ENCODE measurements around the gene SSUH2. TPM values are rescaled to one million over a fixed set of nuclear protein-coding genes. Genes with fewer than 3 reads are reported as not detected.

Gene SSUH2
- total and polyA plus RNA-seq, 2 of the 4 experiments (the other 2 are of a cell fraction), result 0.10 TPM; not detected in 1

GRCh38 chr3:8637348-8637747 is 7.2 kb downstream of the SSUH2 start:
- Histone ChIP-seq H3K27ac (ENCODE audit: insufficient read depth, low read length) (no peak overlapping the region), H3K9ac (ENCODE audit: low read depth, low read length) (no peak overlapping the region), H2BK120ac (ENCODE audit: low read depth, low read length) (no peak overlapping the region), H3K23ac (ENCODE audit: low read depth, low read length) (no peak overlapping the region), H2AFZ (replicated peaks; ENCODE audit: low read length, poor library complexity) (no peak overlapping the region), H4K8ac (ENCODE audit: low read depth in 2 of 2, low read length in 2 of 2) (no peak overlapping the region), H4K20me1 (ENCODE audit: insufficient read depth, low read length) (no peaks in the 10 kb centered on the region), H3K14ac (replicated peaks; ENCODE audit: low read depth, low read length) (no peak overlapping the region), H3K4ac (ENCODE audit: low read depth, low read length) (no peak overlapping the region), H3K4me3 (ENCODE audit: insufficient read depth, low read depth, low read length) (no peak overlapping the region), H2AK5ac (ENCODE audit: low read depth, low read length) (no peak overlapping the region), H4K5ac (ENCODE audit: low read depth, low read length) (no peak overlapping the region), H3K9me1 (ENCODE audit: insufficient read depth, low read length) (no peaks in the 10 kb centered on the region), H3K4me2 (ENCODE audit: low read depth, low read length) (no peak overlapping the region), H3K79me1 (ENCODE audit: low read depth in 1 of 2, low read length in 2 of 2) (no peaks in the 10 kb centered on the region), H3K9me3 (ENCODE audit: control insufficient read depth, insufficient read depth, low read length) (peaks cover 7% of the 10 kb centered on the region), H4K91ac (ENCODE audit: insufficient read depth, low read depth, low read length) (no peak overlapping the region), H2BK15ac (ENCODE audit: low read depth, low read length) (no peak overlapping the region), H3K56ac (ENCODE audit: extremely low read depth, insufficient read depth, low read length) (no peak overlapping the region), H3K27me3 (ENCODE audit: control insufficient read depth, insufficient read depth, low read length) (peaks cover 24% of the 10 kb centered on the region), H3K36me3 (ENCODE audit: control insufficient read depth, insufficient read depth, low read length) (no peaks in the 10 kb centered on the region), H2BK20ac (ENCODE audit: low read depth, low read length) (no peak overlapping the region), H3K18ac (ENCODE audit: low read depth, low read length) (no peak overlapping the region), H2AK9ac (replicated peaks; ENCODE audit: low read depth, low read length, poor library complexity) (no peak overlapping the region), H3K4me1 (ENCODE audit: control insufficient read depth, insufficient read depth, low read length) (no peaks in the 10 kb centered on the region; the same call in 1 of the 2 replicates), H2BK5ac (ENCODE audit: low read depth, low read length, poor library complexity, severe bottlenecking) (no peak overlapping the region)
- no CpG with 5 or more reads among the region's 1 CpG for WGBS, 2 experiments (ENCODE audit: extremely low coverage in 2 of 2, insufficient read length in 1 of 2)
- TF ChIP-seq SMC3 (IDR thresholded peaks at IDR 0.05; ENCODE audit: low read depth, low read length), result no peak
- TF ChIP-seq RAD21 (IDR thresholded peaks at IDR 0.05; ENCODE audit: low read length), result no peak
- TF ChIP-seq RCOR1 (IDR thresholded peaks at IDR 0.05; ENCODE audit: insufficient replicate concordance, low read length), result no peak
- dilution Hi-C loops (cut with HindIII; ENCODE audit: low sequenced_read_pairs, unreplicated experiment), result no loop called here
- BruUV-seq (replicated peaks), result no TSS peak
- in situ Hi-C loops (cut with MboI; ENCODE audit: low sequenced_read_pairs), result no loop called here
- POLR2A ChIA-PET (ENCODE audit: unreplicated experiment), result no interaction called here
- intact Hi-C loops (cut with micrococcal nuclease), result no loop called here
- CTCF ChIA-PET, result no interaction called here
- ATAC-seq (ENCODE audit: low read depth), result no peak
- no peak for DNase-seq
